ENCODE data around the gene POLR3H.
"Not testable (repeated sequence)": the region's sequence is repeated elsewhere in the genome, so short reads cannot be mapped to it uniquely, and the experiment has no call there.

Gene POLR3H, protein sequence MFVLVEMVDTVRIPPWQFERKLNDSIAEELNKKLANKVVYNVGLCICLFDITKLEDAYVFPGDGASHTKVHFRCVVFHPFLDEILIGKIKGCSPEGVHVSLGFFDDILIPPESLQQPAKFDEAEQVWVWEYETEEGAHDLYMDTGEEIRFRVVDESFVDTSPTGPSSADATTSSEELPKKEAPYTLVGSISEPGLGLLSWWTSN

DNA sequence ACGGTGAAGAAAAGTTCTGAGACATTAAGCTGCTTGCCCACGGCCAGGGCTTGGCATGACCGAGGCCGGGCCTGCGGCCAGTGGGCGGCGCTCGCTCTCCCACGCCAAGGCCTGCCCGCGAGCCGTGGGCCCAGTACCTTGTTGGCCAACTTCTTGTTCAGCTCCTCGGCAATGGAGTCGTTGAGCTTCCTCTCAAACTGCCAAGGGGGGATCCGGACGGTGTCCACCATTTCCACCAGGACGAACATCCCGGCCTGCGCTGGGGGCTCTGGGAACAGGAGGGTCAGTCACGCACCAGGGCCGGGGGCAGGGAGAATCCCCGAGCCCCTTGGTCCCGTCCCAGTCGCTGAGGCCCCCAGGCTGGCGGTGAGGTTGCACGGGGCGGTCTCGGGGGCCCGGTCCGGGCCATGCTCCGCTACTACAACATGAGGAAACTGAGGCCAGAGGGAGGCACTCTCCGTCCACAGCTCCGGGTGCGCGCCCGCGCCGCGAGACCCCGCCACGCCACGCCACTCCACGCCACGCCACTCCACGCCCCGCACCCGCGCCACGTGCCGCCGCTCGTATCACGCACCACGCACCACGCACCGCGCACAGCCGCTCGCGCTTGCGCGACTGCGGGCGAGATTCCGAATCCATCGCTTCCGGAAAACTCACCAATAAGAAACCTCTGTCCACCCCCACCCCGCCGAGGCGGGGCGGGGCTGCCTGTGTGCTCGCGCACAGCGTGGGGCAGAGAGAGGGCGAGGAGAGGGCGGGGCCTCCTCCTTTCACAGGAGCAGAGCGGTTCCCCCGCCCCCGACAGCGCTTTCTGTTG is at the start of gene POLR3H:
POLR3H (minus strand) TSS at position 617 of the 817 bp plus-strand sequence; CDS start at position 248, 369 bp downstream.
- DNase-seq (ENCODE audit: insufficient read length, low spot score) (peak; percentile 95), FAIRE-seq (peak; percentile 94)

DNA sequence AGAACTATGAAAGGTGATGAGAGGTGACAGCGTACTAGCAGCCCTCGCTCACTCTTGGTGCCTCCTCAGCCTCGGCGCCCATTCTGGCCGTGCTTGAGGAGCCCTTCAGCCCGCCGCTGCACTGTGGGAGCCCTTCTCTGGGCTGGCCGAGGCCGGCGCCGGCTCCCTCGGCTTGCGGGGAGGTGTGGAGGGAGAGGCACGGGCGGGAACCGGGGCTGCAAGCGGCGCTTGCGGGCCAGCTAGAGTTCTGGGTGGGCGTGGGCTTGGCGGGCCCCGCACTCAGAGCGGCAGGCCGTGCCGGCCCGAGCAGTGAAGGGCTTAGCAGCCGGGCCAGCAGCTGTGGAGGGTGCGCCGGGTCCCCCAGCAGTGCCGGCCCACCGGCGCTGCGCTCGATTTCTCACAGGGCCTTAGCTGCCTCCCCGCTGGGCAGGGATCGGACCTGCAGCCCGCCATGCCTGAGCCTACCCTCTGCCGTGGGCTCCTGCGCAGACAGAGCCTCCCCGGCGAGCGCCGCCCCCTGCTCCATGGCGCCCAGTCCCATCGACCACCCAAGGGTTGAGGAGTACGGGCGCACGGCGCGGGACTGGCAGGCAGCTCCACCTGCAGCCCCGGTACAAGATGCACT is 49.2 kb upstream of the POLR3H start:
- DNase-seq (ENCODE audit: insufficient read length, low spot score); FAIRE-seq: not testable (repeated sequence)

DNA sequence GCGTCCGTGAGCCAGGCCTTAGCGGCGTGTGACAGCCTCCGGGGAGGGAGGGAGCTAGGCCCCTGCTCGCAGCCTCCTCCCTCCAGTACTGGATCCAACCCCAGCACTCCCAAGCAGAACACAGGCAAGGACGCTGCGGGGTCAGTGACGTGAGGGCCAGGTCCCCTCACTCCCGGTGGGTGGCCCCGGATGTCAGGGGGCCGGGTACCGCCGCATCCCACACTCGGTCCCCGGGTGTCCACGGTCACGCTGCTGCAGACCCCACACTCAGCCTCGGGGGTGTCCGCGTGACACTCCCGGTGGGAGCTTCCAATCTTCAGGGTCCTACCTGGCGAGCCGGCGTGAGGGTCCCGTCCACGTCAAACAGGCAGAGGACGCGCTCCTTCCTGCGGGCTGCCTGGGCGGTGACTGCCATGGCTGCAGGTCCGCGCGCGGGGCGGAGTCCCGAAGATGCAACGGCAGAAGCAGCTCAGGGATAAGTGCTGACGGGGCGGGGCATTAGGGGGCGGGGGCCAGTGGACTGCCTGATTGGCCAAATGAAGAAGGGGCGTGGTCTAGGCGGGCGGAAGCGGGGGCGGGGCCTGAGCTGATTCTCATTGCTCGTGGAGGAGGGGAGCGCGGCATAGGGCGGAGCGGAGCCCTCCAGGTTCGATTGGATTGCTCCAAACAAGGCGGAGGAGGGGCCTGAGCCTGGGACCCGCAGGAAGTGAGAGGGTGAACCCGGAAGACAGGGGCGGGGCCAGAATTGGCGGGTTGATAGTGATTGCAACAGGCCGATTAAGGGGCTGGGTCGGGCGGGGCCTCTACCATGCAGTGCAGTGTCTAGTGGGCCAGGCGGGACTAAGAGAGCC is 45.3 kb upstream of the POLR3H start, which contains the start of gene PMM1:
PMM1 (minus strand) TSS at position 450 of the 851 bp plus-strand sequence; CDS start at position 415, 35 bp downstream.
- peak; percentile 100 for DNase-seq (ENCODE audit: insufficient read length, low spot score)
- FAIRE-seq = peak; percentile 99

DNA sequence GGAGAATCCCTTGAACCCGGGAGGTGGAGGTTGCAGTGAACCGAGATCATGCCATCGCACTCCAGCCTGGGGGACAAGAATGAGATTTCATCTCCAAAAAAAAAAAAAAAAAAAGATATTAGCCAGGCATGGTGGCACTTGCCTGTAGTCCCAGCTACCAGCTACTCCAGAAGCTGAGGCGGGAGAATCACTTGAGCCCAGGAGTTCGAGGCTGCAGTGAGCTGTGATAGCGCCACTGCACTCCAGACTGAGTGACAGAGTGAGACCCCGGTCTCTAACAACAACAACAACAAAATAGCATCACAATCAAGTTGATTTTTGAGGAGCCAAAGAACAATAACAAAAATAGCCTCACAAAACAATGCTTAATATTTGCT is 43.1 kb upstream of the POLR3H start:
- FAIRE-seq (no peak), DNase-seq (ENCODE audit: insufficient read length, low spot score) (no peak)

DNA sequence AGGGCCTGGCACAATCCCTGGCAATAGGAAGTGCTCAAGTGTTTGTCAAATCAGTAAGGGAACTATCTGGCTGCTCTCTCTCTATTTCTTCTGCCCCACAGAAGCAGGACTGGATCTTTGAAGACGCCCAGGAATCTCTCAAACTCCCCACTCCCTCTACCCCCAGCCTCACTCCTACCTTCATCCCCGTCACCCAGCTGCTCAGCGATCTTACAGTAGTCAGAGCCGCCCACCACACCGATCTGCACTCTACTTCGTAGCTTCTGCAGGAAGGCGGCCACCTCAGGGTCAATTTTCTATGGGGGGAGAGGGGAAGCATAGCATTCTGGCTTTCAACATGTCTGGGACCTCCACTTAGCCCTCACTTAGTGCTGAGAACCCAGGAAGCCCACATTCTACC is 41.6 kb upstream of the POLR3H start:
- DNase-seq (ENCODE audit: insufficient read length, low spot score) (no peak), FAIRE-seq (no peak)

DNA sequence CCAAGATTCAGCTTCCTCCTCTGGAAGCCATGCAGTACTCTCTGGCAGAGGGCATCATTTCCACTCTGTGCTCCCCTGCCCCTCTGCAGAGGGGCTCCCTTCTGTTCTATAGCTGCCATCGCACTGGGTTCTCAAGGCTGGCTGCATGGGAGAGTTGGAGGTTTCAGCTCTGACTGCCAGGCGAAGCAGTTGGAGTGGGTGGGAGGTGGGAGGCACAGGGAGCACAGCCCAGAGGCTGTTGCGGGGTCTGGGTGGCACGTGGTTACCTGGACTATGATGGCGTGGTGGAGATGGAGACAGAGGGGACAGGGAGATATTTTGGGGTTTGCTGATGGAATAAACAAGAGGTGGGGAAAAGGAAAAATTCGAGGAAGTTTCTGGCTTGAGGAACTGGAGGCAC is 40.6 kb upstream of the POLR3H start:
- no peak for FAIRE-seq
- no peak for DNase-seq (ENCODE audit: insufficient read length, low spot score)

DNA sequence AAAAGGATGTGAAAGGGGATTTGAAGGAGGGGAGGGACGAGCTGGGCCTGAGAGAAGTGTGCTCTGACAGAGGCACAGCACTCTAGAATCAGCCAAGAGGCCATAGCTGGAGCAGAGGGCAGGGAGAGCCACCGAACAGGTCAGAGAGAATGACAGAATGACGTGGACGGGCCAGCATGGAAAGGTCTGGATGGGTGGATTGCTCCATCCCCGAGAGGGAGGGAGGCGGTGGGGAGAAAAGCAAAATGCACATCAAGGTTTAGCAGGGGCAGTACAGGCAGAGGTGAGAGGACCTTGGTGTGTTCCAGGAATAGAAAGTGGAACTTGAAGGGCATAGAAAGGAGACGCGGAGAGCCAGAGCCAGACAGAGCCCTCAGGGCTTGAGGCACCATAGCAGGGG is 38.4 kb upstream of the POLR3H start:
- no peak for DNase-seq (ENCODE audit: insufficient read length, low spot score)
- no peak for FAIRE-seq

DNA sequence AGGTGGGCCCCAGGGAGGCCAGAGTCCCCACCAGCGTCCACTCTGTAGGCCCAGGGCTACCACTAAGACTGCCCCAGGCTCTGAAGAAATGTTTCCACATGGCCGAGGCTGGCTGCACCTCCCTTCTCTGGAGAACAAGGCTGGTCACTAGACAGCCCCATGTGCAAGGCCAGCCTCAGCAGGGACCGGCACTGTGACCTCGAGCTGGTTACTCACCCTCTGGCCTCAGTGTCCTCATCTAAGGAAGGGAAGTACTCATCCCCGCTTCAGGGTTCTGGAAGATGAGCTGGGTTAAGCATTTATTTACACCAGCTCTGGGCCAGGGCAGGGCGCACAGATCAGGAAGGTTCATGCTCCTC is 35.7 kb upstream of the POLR3H start:
- no peak for FAIRE-seq
- DNase-seq (ENCODE audit: insufficient read length, low spot score) = no peak

DNA sequence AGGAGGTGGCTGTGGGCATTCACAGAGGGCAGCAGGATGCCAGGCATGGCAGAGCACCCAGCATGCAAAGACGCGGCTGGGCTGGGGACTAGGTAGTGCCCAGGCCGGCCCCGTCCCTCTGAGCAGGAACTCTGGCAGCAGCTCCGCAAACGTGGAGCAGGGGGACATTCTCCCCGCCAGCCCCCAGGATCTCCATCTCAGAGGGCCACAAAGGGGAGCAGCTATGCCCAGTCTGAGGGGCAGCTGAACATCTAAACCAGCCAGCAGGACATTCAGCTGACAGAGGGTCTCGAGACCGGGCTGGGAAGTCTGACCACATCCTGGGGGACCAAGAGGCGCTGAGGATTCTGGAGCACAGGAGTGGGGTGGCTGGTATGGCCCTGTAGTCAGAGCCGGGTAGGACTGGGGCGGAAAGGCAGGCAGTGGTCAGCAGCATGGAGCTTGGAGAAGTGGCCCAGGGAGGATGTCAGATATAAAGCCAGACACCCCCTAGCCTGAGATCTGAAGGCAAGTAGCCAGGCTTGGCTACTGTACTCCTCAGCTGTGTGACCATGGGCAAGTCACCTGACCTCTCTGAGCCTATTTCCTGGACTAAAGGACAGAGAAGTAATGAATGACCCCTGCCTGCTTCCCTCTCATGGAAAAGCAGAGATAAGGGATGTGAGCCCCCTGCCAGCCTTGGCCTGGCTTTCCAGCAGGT is 35.2 kb upstream of the POLR3H start:
- no peak for DNase-seq (ENCODE audit: insufficient read length, low spot score)
- FAIRE-seq = no peak

DNA sequence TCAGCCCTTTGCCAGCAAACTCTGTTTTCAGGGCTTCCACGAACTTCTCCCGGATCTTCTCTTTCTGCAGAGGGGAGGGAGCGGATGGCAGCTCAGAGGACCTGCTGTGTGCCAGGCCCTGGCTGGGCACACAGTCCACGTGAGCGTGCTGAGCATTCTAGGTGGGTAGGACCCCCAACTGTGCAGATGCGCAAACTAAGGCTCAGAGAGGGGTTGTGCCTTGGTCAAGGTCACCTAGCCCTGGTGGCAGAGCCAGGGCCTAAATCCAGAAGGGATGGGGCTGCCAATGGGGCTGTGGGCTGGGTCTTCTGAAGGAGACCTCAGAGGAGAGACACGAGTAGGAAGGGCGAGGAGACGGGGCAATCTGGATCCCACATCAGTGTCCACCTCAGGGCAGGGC is 34.5 kb upstream of the POLR3H start:
- FAIRE-seq = no peak
- no peak for DNase-seq (ENCODE audit: insufficient read length, low spot score)

DNA sequence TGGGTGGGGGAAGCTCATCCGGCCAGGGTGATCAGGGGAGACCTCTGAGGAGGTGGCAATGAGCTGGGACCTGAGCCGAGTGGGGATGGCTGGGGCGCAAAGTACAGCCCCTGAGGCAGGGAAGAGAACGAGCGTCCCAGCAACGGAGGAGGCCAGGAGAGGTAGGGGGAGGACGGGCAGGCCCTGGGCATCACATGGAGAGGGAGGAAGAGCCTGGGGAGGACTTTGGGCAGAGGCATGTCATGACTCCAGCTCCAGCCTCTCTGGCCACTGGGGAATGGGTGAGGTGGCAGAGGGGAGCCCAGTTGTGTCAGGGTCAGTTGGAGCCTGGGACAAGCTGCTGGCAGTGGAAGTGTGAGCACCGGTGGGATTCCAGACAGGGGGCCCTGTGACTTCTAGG is 33.8 kb upstream of the POLR3H start:
- FAIRE-seq (no peak), DNase-seq (ENCODE audit: insufficient read length, low spot score) (no peak)

DNA sequence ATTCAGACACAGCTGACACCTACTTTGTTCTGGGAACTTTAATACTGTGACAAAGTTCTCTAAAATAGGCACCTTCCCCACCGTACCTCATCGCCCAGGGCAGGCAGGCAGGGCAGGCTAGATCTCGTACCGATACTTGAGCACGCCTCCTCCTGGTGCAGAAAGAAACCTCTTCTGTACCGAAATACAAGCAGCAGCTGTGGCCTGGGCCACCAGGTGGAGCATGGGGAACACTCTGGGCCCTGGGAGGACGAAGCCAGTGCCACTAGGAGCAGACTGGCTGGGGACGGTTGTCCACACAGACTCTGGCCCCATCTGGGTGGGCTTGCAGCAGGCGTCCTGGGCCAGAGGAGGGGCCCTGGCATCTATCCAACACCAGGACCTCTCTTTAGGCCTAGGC is 32.6 kb upstream of the POLR3H start:
- peak; percentile 52 for DNase-seq (ENCODE audit: insufficient read length, low spot score)
- FAIRE-seq = no peak

DNA sequence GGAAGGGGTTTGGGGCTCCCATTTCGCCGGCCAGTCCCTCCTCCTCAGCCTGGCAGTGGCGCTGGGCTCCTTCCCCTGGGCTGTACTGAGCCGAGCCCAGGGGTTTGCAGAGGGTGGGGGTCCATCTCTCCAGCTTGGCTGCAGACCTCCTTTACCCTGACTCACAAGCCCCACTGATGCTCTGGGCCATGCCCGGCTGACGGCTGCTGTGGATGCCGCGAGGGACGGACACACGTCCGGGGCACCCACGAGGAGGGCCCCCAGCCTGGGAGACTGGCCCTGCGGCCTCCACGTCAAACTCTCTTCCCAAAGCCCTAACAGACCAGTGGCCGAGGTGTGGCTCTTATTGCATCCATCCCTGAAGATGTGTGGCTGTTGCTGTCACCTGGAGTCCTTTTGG is 31.3 kb upstream of the POLR3H start:
- FAIRE-seq (no peak), DNase-seq (ENCODE audit: insufficient read length, low spot score) (no peak)

DNA sequence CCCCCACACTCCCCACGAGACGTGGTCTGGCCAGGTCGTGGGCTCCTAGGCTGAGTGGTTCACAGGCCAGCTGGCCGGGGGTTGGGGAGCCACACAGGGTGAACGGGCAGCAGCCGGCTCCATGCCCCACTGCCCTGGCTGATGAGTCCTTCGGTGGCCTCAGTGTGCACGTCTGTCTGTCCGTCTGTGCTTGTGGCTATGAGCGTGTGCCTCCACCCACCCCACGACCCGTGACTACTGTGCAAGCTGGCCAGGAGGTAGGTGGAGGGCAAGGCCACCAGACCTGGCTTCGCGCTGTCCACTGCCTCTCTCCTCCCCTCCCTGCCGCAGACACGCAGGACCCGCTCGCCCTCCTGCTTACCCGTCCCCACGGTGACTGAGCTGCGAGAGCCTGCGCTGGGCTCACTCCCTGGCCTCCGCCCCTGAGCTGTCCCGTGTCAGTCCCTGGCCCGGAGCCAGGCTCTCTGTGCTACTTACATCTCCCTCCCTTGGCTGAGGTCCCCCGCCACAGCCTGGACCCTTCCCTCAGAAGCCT is 30.6 kb upstream of the POLR3H start:
- FAIRE-seq (no peak), DNase-seq (ENCODE audit: insufficient read length, low spot score) (no peak)

DNA sequence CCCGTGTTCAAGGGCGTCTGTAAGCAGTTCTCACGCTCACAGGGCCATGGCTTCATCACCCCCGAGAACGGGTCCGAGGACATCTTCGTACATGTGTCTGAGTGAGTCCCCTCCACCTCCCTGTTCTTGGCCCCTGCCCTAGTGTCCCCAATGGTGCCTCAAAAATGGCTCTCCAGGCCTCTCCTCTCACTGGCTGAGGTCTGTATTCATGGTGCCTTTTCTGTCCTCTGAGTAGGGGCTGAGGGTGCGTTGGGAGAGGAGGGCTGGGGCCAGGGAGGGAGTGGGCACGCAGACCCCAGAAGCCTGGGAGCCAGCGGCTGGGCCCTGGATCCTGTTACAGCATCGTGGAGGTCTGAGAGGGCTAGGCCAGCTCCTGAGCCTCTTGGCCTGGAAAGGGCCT is 29.4 kb upstream of the POLR3H start:
- no peak for FAIRE-seq
- no peak for DNase-seq (ENCODE audit: insufficient read length, low spot score)

DNA sequence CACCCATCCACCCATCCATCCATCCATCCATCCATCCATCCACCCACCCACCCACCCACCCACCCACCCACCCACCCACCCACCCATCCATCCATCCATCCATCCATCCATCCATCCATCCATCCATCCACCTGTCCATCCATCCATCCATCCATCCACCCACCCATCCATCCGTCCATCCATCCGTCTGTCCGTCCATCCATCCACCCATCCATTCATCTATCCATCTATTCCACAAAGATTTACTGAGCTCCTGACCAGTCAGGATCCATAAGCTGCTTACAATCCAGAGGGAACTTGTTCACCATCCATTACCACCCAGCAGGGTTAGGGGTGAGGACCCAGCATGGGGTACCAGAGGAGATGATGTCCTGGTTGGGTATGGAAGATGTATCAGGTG is 28.0 kb upstream of the POLR3H start:
- not testable (repeated sequence) for DNase-seq (ENCODE audit: insufficient read length, low spot score); FAIRE-seq

DNA sequence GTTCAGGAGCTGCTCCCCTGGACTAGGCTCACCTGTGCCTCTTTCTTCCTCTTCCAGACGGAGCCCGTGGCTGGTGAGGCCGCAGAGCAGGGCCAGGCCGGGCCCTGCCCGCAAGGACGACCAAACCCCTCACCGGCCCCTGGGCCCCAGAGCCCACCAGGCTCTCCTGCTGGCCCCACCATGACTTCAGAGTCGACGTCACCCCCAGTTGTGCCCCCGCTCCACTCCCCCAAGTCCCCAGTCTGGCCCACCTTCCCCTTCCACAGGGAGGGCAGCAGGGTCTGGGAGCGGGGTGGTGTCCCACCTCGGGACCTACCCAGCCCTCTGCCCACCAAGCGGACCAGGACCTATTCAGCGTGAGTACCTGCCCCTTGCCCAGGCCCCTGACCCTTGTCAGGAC is 27.5 kb upstream of the POLR3H start:
- FAIRE-seq (no peak), DNase-seq (ENCODE audit: insufficient read length, low spot score) (no peak)

DNA sequence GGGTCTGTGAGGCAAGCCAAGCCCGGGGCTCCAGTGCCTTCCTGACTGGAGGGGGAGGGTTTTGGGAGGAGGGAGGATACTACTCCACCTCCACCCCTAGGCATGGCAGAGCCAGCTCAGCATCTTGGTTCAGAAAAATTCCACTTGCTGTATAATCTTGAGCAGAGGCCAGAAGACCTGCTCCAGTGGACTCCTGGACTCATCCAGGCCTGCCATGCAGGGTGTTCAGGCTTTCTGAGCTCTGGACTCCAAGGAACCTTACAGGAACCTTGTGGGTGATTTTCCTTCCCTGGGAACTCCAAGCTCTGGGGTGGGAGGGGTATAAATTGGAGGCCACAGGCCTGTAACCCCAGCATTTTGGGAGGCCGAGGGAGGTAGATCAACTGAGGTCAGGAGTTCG is 26.0 kb upstream of the POLR3H start:
- DNase-seq (ENCODE audit: insufficient read length, low spot score) (no peak), FAIRE-seq (no peak)

DNA sequence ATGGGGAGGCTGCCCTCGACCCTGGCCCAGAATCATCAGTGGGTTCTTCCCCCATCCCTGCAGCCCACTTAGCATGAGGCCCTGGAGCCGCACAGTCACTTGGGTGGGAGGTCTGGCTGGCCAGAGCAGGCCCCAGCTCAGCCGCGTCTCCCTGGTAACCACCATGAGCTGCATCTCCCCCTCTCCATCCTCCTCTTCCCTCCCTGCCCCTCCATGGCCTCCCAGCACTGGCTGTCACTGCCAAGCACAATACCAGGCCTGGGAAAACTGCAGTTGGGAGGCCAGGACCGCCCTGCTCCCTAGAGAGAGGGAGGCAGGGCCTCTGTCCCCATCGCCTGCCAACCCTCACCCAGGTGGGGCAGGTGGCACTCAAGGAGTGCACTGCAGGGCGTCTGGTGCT is 24.5 kb upstream of the POLR3H start:
- DNase-seq (ENCODE audit: insufficient read length, low spot score) = no peak

DNA sequence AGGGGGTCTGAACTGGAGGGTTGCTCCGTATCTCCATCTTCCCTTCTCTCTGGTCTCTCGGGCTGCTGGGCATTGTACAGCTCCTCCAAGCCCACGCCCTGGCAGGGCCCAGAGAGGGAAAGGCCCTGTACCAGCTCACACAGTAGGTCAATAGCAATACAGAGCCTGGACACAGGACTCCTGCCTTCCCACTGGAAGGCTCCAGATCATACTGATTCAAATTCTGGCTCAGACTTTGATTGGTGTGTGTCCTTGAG is 23.2 kb upstream of the POLR3H start:
- DNase-seq (ENCODE audit: insufficient read length, low spot score) (no peak), FAIRE-seq (no peak)

More for the DNA sequence above, 24.5 kb upstream of the POLR3H start:
- FAIRE-seq = no peak
